Gastroesophageal sphincter (tissue), 3 donors: ENCODE data around the gene LRCOL1.

ENCODE experiments used
- CTCF ChIP-seq, 4 experiments: fragments of 200-600 bp in 2 of 4; fragments of 450-650 bp in 2 of 4; sonication (generic) in 1 of 4; IDR thresholded peaks; one replicate each; pipeline ENCODE4 v1.5.1; 2017 to 2019; ENCODE audit warnings: antibody characterized with exemption in 4 of 4, mild to moderate bottlenecking in 2 of 4, moderate library complexity in 2 of 4
- EP300 ChIP-seq: sonication (generic); formaldehyde crosslinking; IDR thresholded peaks from one replicate; pipeline ENCODE4 v1.6.1; 2017; ENCODE audit warnings: antibody characterized with exemption, mild to moderate bottlenecking
- POLR2A ChIP-seq, 2 donors: fragments of 450-650 bp; IDR thresholded peaks; one replicate each; pipeline ENCODE4 v1.6.1; 2017; ENCODE audit warnings: antibody characterized with exemption in 2 of 2, mild to moderate bottlenecking in 2 of 2, moderate library complexity in 1 of 2

DNA sequence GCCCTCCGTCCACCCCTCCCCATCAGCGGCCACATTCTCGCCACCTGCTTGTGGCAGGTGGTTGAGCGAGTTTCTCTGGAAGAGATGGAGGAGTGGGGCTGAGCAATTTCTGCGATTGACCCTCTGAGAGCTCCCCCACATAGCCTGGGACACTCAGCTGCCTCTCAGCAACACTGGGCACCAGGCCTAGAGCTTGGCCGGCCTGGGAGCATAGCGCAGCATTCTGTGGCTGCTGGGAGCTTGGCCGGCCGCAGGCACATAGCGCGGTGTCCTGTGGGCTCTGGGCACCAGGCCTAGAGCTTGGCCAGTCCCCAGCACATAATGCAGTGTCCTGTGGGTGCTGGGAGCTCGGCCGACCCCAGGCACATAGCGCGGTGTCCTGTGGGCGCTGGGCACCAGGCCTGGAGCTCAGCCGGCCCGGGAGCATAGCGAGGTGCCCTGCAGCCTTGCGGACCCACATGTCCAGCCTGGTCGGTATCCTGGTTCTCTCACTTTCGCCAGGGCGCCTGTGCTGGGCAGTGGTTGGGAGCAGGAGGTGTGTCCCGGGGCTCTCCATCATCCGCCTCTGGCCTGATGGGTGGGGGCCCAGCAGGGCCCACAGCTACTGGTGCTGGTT lies 43.8 kb downstream of the LRCOL1 start:
- TF ChIP-seq CTCF (IDR thresholded peaks at IDR 0.05) (no peak), POLR2A (IDR thresholded peaks at IDR 0.05) (no peak), EP300 (no peak)
